ENCODE results near the gene ATF5. TPM values are rescaled to one million over a fixed set of nuclear protein-coding genes. Genes with fewer than 3 reads are reported as not detected.
"Not testable (repeated sequence)": the region's sequence is repeated elsewhere in the genome, so short reads cannot be mapped to it uniquely, and the experiment has no call there.

Gene ATF5
- total RNA-seq, 1 donor from 2014 or later = 15.1 TPM

DNA sequence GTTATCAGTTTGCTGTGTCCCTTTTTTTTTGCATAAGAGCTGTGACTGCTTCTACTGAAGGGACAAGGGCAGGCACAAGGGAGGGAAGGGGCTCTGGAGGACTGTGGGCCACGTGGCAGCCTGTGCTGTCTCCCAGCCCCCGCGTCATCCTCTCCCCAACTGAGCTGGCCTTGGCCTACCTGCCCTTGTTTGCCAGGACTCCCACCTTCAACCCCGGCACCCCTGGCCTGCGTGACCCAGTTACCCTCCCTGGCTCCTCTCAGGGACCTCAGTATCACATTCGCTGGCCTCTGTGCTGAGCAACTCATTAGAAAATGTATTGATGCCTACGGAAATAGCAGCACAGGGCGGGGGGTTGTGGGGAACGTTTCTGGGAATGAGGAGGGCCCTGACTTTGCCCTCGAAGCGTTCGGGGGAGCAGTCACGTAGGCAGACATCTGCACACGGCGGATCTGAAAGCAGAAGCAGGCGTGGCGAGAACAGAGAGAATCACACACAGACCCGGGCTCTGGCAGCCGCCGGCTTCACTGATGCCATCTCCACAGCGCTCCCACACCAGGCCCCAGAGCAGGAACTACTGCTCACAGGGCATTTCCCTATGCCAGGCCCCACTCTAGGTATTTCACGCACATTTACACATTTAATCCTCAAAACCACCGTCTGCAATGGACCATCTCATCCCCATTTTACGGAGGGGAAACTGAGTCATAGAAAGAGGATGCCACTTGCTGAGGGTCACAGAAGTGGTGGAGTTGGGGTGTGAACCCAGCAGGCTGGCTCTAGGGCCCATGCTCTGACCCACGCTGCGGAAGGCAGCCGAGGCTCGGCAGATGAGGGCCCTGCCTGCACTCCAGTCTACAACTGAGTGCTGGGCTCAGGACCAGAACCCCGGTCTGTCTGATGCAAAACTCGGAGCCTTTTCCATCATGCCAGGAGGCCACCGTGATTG, 5.7 kb upstream of the ATF5 start:
- ATAC-seq = no peak

GRCh38 chr19:49924004-49924880, 4.8 kb upstream of the ATF5 start:
- ATAC-seq = no peak

DNA sequence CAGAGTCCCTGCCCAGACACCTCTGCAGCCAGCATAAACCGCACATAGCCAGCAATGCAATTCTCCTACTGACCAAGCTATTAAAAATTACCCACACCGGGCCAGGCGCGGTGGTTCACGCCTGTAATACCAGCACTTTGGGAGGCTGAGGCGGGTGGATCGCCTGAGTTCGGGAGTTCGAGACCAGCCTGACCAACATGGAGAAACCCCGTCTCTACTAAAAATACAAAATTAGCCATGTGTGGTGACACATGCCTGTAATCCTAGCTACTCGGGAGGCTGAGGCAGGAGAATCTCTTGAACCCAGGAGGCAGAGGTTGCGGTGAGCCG, 4.2 kb upstream of the ATF5 start:
- not testable (repeated sequence) for ATAC-seq

GRCh38 chr19:49925486-49925885, 3.5 kb upstream of the ATF5 start:
- ATAC-seq = no peak

GRCh38 chr19:49926515-49926914, 2.5 kb upstream of the ATF5 start:
- no peak for ATAC-seq

DNA sequence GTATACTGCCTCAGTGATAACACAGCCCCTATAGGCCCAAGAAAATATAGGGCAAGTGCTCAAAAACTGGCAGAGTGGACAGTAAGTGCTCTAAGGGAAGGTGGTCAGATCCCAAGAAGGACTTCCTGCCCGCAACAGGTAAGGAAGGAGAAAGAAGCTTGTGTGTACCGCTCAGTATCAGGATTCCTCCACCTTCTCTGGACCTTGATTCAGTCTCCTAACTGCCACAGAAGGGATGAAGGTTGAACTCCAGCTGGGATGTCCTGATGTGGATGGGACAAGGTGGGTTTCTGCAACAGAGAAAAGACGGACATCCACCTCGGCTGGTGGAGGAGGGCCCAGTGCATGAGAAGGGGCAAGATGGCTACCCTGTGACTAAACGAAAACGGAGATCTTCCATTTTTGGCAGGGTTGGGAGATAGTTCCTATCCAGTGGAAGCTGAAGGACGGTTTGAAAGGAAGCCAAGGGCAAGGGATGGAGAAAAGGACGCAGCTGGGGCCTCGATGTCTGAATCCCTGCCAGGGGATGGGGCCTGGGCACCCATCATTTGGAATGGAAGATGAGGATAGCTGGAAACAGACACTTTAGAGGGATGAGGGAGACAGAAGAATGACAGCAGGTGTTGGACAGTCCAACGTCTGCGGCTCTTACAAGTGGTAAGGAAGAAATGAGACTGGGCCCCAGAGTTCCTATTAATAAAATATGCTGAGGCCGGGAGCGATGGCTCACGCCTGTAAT, 1.3 kb upstream of the ATF5 start:
- ATAC-seq = no peak

- ATAC-seq = peak; percentile 85
Measured at GRCh38 chr19:49929611-49930482, 842 bp downstream of the ATF5 start.

GRCh38 chr19:49930483-49931011, 1.5 kb downstream of the ATF5 start:
- no peak for ATAC-seq

GRCh38 chr19:49931293-49932040, 2.5 kb downstream of the ATF5 start:
- ATAC-seq = no peak

GRCh38 chr19:49932041-49932451, 3.0 kb downstream of the ATF5 start:
- ATAC-seq = no peak

- no peak for ATAC-seq
Measured at GRCh38 chr19:49932731-49933131, 3.7 kb downstream of the ATF5 start.

GRCh38 chr19:49933643-49934042, 4.6 kb downstream of the ATF5 start:
- no peak for ATAC-seq

DNA sequence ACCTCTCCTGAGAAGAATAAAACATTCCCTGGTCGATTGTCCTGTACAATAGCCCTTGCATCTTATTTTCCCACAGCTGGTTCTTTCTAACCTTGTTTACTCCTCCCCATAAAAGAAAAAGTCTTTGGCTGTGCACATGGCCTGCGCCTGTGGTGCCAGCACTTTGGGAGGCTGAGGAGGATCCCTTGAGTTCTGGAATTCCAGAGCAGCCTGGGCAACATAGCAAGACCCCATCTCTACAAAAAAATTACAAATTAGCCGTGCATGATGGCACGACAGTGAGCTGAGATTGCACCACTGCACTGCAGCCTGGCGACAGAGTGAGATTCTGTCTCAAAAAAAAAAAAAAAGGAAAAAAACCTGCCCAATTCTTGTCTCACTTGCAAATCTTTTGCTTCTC, 7.5 kb downstream of the ATF5 start:
- ATAC-seq = no peak

GRCh38 chr19:49937750-49938381, 8.9 kb downstream of the ATF5 start:
- peak; percentile 85 for ATAC-seq

GRCh38 chr19:49938662-49939061, 9.7 kb downstream of the ATF5 start:
- ATAC-seq = no peak

DNA sequence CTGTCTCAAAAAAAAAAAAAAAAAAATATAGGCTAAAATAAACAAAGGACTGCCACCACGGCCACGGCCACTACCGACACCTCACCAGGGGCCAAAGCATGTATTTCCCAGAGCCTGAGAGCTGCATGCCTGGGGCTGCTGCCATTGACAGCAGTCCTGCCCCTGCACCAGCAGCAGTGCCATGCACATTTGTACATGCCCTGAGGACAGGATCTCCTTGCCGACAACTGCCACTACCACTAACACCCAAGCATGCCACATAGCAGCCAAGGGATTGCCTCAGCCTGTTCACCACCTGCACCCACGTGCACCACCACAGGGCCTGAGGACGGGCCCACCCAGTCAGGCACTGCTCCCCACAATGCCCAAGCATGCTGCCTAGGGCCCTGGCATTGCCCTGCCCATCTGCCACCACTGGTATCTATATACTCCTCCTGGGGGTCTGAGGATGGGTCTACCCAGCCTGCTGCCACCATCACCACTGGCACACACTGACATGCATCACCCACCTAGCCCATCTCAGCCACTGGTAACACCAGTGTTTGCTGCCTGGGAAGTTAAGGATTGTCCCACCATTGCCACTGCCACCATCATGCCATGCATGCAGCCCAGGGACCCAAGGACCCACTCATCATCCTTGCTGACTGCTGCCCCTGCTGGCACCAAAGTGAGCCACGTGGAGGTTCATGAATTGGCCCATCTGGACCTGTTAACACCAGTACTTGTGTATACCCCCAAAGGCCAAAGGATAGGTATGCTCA, 10.9 kb downstream of the ATF5 start:
- ATAC-seq = peak; percentile 20

DNA sequence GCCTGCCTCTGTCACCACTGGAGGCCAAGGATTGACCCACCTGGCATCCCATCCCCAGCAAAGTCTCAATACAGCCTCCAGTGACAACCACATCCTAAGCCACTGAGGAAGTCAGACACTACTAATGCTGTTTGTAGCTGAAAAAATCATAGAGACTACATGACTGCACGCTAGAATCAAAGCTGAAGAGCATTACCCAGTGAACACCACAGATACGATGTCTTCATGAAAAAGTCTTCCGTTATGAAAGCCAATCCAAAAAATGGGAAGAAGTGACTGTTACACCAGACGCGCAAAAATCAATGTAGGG, 11.4 kb downstream of the ATF5 start:
- ATAC-seq = no peak

DNA sequence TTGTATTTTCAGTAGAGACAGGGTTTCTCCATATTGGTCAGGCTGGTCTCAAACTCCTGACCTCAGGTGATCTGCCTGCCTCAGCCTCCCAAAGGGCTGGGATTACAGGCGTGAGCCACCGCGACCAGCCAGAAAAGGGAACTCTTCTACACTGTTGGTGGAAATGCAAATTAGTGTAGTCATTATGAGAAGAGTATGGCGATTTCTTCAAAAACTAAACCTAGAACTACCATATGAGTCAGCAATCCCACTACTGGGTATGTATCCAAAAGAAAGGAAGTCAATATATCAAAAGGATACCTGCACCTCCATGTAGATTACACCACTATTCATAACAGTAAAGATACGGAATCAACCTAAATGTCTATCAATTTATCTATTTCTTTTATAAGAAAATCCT, 15.6 kb downstream of the ATF5 start:
- ATAC-seq = not testable (repeated sequence)

DNA sequence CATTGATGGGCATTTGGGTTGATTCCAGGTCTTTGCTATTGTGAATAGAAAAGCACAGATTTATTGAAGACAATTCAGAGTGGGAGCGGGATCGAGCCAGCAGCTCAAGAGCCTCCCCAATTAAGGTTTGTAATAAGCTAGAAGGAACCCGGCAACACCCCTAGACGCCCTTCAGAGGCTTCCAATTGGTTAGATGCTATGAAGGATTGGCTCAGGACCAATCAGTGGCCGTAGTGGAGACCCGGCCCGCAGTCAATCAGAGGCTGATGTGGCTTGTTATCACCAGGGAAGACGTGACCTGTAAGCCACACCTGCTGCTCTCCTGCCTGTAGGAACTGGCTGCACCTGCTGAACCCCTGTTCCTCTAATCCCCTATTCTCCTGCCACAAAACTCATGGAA, 17.4 kb downstream of the ATF5 start:
- ATAC-seq = no peak

Data from esophagus mucosa (tissue), 1 donor.